HepG2 (cell line): ENCODE data around the gene TBC1D4. TPM values are rescaled to one million over a fixed set of nuclear protein-coding genes. Genes with fewer than 3 reads are reported as not detected.

Experiments
- ATAC-seq: fragments of 200-7000 bp; cut with Tn5 transposase; 3 replicates; pipeline ENCODE4 v1.9.1; 2020; ENCODE audit warnings: mild to moderate bottlenecking, moderate library complexity
- Bru-seq: library from RNA; stranded (reverse); fragments of 400-500 nt; gene quantifications from one replicate; lab custom pipeline; 2021; lab: Mats Ljungman, UMichigan
- BruChase-seq, 2 experiments: library from RNA; stranded (reverse); fragments of 400-500 nt; gene quantifications; one replicate each; lab custom pipeline; 2021; lab: Mats Ljungman, UMichigan
- BruUV-seq: library from RNA; stranded (reverse); fragments of 400-500 nt; replicated peaks from 2 replicates; lab custom pipeline; 2021; lab: Mats Ljungman, UMichigan
- CTCF ChIA-PET: fragments of 300-600 bp; formaldehyde crosslinking; extraction: SDS; loops from one replicate; lab custom pipeline; 2021; ENCODE audit warnings: low total read pairs, inconsistent platforms, low intra/inter-chr PET ratio; lab: Yijun Ruan, JAX
- POLR2A ChIA-PET: fragments of 350-600 bp; sonication (Branson Sonifier 250); formaldehyde crosslinking; loops from one replicate; lab custom pipeline; 2020; ENCODE audit warnings: antibody characterized with exemption, inconsistent platforms; lab: Yijun Ruan, JAX
- DNase-seq: peaks from one replicate; pipeline ENCODE4 v3.0.0-alpha.2; 2015; ENCODE audit warnings: low spot score
- FAIRE-seq: peaks from 3 replicates; lab custom pipeline; 2011; peaks lifted over from hg19 to GRCh38; lab: Jason Lieb, UNC
- H2AFZ ChIP-seq: one replicate; pipeline ENCODE4 v1.6.1; 2011; ENCODE audit warnings: low read length, inconsistent platforms
- H3K27ac ChIP-seq: fragments of 300-600 bp; 3 replicates; pipeline ENCODE4 v1.8.0; 2011; ENCODE audit warnings: mixed run types, mild to moderate bottlenecking, mixed read lengths, low read length, inconsistent platforms; ENCODE audit not compliant: insufficient read depth; ENCODE audit errors: extremely low read length
- H3K27me3 ChIP-seq, 2 experiments: fragments of 200-600 bp in 1 of 2; 2 replicates in 1 of 2; 3 replicates in 1 of 2; pipeline versions ENCODE4 v1.6.0 to v1.8.0; 2011; ENCODE audit warnings: low read length in 2 of 2, mild to moderate bottlenecking in 2 of 2, moderate library complexity in 2 of 2, inconsistent platforms in 1 of 2; ENCODE audit not compliant: insufficient read depth in 2 of 2, control insufficient read depth in 1 of 2
- H3K36me3 ChIP-seq, 2 experiments: fragments of 200-600 bp in 1 of 2; replicated peaks in 1 of 2; 2 replicates in 1 of 2; 3 replicates in 1 of 2; pipeline versions ENCODE4 v1.5.1 to v1.8.0; 2011; ENCODE audit warnings: low read length in 2 of 2, inconsistent platforms in 1 of 2; ENCODE audit not compliant: insufficient read depth in 2 of 2, control insufficient read depth in 1 of 2
- H3K4me1 ChIP-seq: 2 replicates; pipeline ENCODE4 v1.5.1; 2012; ENCODE audit warnings: low read length, inconsistent platforms; ENCODE audit not compliant: insufficient read depth
- H3K4me2 ChIP-seq: 2 replicates; pipeline ENCODE4 v1.6.0; 2011; ENCODE audit warnings: low read depth, low read length, inconsistent platforms
- H3K4me3 ChIP-seq, 3 experiments: fragments of 200-600 bp in 1 of 3; sonication (generic), shearing (Covaris generic) in 1 of 3; replicated peaks in 1 of 3; 2 replicates each; pipeline ENCODE4 v1.5.1; 2011 to 2016; ENCODE audit warnings: low read length in 3 of 3, inconsistent platforms in 2 of 3, low read depth in 2 of 3, mild to moderate bottlenecking in 2 of 3, control low read depth in 1 of 3, mixed read lengths in 1 of 3; ENCODE audit not compliant: insufficient read depth in 1 of 3
- H3K79me2 ChIP-seq: one replicate; pipeline ENCODE4 v1.6.1; 2011; ENCODE audit warnings: low read length, inconsistent platforms; ENCODE audit not compliant: insufficient read depth
- H3K9ac ChIP-seq: 2 replicates; pipeline ENCODE4 v1.6.0; 2011; ENCODE audit warnings: mild to moderate bottlenecking, low read depth, low read length, inconsistent platforms; ENCODE audit not compliant: insufficient read depth
- H3K9me3 ChIP-seq: 2 replicates; pipeline ENCODE4 v1.5.1; 2012; ENCODE audit warnings: mild to moderate bottlenecking, low read length
- H4K20me1 ChIP-seq: 2 replicates; pipeline ENCODE4 v1.6.0; 2011; ENCODE audit warnings: inconsistent platforms, mild to moderate bottlenecking, low read length, moderate library complexity; ENCODE audit not compliant: insufficient read depth
- ATM ChIP-seq: fragments of 450-650 bp; IDR thresholded peaks from 2 replicates; pipeline ENCODE4 v1.7.1; 2017; ENCODE audit warnings: mild to moderate bottlenecking, borderline replicate concordance
- DNMT1 ChIP-seq: sonication (generic); formaldehyde crosslinking; IDR thresholded peaks from 2 replicates; pipeline ENCODE4 v1.5.1; 2020; ENCODE audit warnings: mild to moderate bottlenecking, missing genetic modification reagents
- FOXO4 ChIP-seq: sonication (generic); formaldehyde crosslinking; conservative IDR thresholded peaks from 2 replicates; pipeline ENCODE4 v1.8.1; 2023; ENCODE audit warnings: missing genetic modification reagents
- HNRNPLL ChIP-seq: fragments of 200-400 bp; formaldehyde crosslinking; IDR thresholded peaks from 2 replicates; pipeline ENCODE4 v1.6.1; 2017; ENCODE audit warnings: mild to moderate bottlenecking, low read depth, low read length; ENCODE audit not compliant: poor library complexity, severe bottlenecking
- KAT7 ChIP-seq: IDR thresholded peaks from 2 replicates; pipeline ENCODE4 v1.6.1; 2018; ENCODE audit warnings: borderline replicate concordance, missing compliant biosample characterization
- KAT8 ChIP-seq: IDR thresholded peaks from 2 replicates; pipeline ENCODE4 v1.6.1; 2016; ENCODE audit warnings: missing genetic modification reagents, missing compliant biosample characterization
- KDM2A ChIP-seq: sonication (generic); formaldehyde crosslinking; IDR thresholded peaks from 2 replicates; pipeline ENCODE4 v1.4.0; 2020; ENCODE audit warnings: low read depth, missing genetic modification reagents, borderline replicate concordance
- KLF12 ChIP-seq: sonication (generic); formaldehyde crosslinking; IDR thresholded peaks from 2 replicates; pipeline ENCODE4 v1.4.0; 2020; ENCODE audit warnings: missing genetic modification reagents, borderline replicate concordance
- NFIB ChIP-seq: sonication (generic); formaldehyde crosslinking; IDR thresholded peaks from 2 replicates; pipeline ENCODE4 v1.9.0; 2021; ENCODE audit warnings: missing genetic modification reagents, mild to moderate bottlenecking, borderline replicate concordance
- NR2F6 ChIP-seq, 2 experiments: IDR thresholded peaks; 2 replicates each; pipeline ENCODE4 v1.6.1; 2016; ENCODE audit warnings: antibody characterized with exemption in 1 of 2, mild to moderate bottlenecking in 1 of 2
- PLSCR1 ChIP-seq: sonication (generic); formaldehyde crosslinking; IDR thresholded peaks from 2 replicates; pipeline ENCODE4 v1.5.0; 2020; ENCODE audit warnings: missing genetic modification reagents, mild to moderate bottlenecking, borderline replicate concordance
- ZBTB21 ChIP-seq: sonication (generic); formaldehyde crosslinking; IDR thresholded peaks from 2 replicates; pipeline ENCODE4 v1.4.0; 2020; ENCODE audit warnings: missing genetic modification reagents
- ZMYM3 ChIP-seq: sonication (generic); formaldehyde crosslinking; IDR thresholded peaks from 2 replicates; pipeline ENCODE4 v1.5.1; 2020; ENCODE audit warnings: mild to moderate bottlenecking, missing genetic modification reagents
- ZNF562 ChIP-seq: sonication (generic); formaldehyde crosslinking; IDR thresholded peaks from 2 replicates; pipeline ENCODE4 v1.8.0; 2022; ENCODE audit warnings: missing genetic modification reagents, borderline replicate concordance
- ZNF605 ChIP-seq: sonication (generic); formaldehyde crosslinking; IDR thresholded peaks from 2 replicates; pipeline ENCODE4 v1.8.0; 2022; ENCODE audit warnings: mild to moderate bottlenecking, missing genetic modification reagents
- WGBS: methylation state at CpG from one replicate; pipeline ENCODE4 v1.1.6; 2017; ENCODE audit warnings: low lambda C conversion rate; 5-methylcytosine and 5-hydroxymethylcytosine counted together
- in situ Hi-C: cut with HindIII; loops from 2 replicates; pipeline ENCODE4 v1.10.0; 2017; ENCODE audit warnings: low pct_unique_long_range_greater_than_20kb; ENCODE audit not compliant: extremely low pct_ligation_motif_present
- intact Hi-C: fragments of 100-400 bp; cut with micrococcal nuclease; formaldehyde crosslinking; loops from one replicate; pipeline ENCODE4 v1.10.0; 2022; ENCODE audit not compliant: unreplicated experiment
- long read RNA-seq, 2 experiments: library from RNA in 1 of 2; library from polyadenylated mRNA in 1 of 2; stranded (forward) in 1 of 2; unstranded in 1 of 2; transcript quantifications; one replicate each; pipeline ENCODE4 v2.0.0, GENCODE V29; 2019 to 2022
- polyA minus RNA-seq, 3 experiments: library from RNA; depleted of rRNA, polyadenylated mRNA; stranded (reverse); fragments of >200 nt; gene quantifications; 2 replicates each; pipeline ENCODE4 v1.2.3, GENCODE V29; 2011; ENCODE audit warnings: low replicate concordance in 1 of 3
- polyA plus RNA-seq, 8 experiments: library from polyadenylated mRNA; depleted of rRNA in 3 of 8; stranded (reverse) in 7 of 8; unstranded in 1 of 8; fragments of >200 nt; fragmentation: Illumina TruSeq in 4 of 8; extraction: Trizol in 4 of 8; gene quantifications; 2 replicates each; pipeline versions ENCODE4 v1.2.1 to v1.2.3, GENCODE V29; 2011 to 2016; ENCODE audit warnings: low read depth in 4 of 8, missing spikeins in 1 of 8, mixed read lengths in 1 of 8; ENCODE audit not compliant: insufficient read depth in 1 of 8
- total RNA-seq, 5 experiments: library from RNA; depleted of rRNA; stranded (reverse); fragments of >200 nt; fragmentation: Illumina TruSeq; extraction: Trizol; gene quantifications; 2 replicates each; pipeline ENCODE4 v1.2.3, GENCODE V29; 2016; ENCODE audit warnings: low read depth in 1 of 5

The TBC1D4 gene
- total RNA-seq (2016; rRNA removed; fragmentation: Illumina TruSeq; extraction: Trizol) (35.9 and 55.4 TPM in 2 replicates), polyA plus RNA-seq (2011; rRNA removed) (61.0 and 64.4 TPM in 2 replicates), polyA minus RNA-seq (2011; rRNA and poly(A)+ RNA removed; ENCODE audit: low replicate concordance) (53.3 and 125 TPM in 2 replicates), Bru-seq, nascent RNA (percentile 97 among the genes with signal in this experiment), BruChase-seq, experiment 1, labeled RNA remaining after a 6-hour chase (percentile 91 among the genes with signal in this experiment), BruChase-seq, experiment 2, labeled RNA remaining after a 2-hour chase (percentile 92 among the genes with signal in this experiment)
- total RNA-seq (2016; cell fraction: cytosol; rRNA removed; fragmentation: Illumina TruSeq; extraction: Trizol; ENCODE audit: low read depth): 9.8 and 11.6 TPM in 2 replicates
- 34.7 and 51.3 TPM in 2 replicates for total RNA-seq (2016; cell fraction: insoluble cytoplasmic fraction; rRNA removed; fragmentation: Illumina TruSeq; extraction: Trizol)
- total RNA-seq (2016; cell fraction: membrane; rRNA removed; fragmentation: Illumina TruSeq; extraction: Trizol): 15.2 and 16.2 TPM in 2 replicates
- total RNA-seq (2016; cell fraction: nucleus; rRNA removed; fragmentation: Illumina TruSeq; extraction: Trizol): 40.3 and 42.3 TPM in 2 replicates
- polyA plus RNA-seq (2011; cell fraction: cytosol; rRNA removed): 51.3 and 56.0 TPM in 2 replicates
- polyA plus RNA-seq (2011; cell fraction: nucleus; rRNA removed): 38.5 and 39.0 TPM in 2 replicates
- 34.3 and 36.4 TPM in 2 replicates for polyA plus RNA-seq (2012)
- polyA plus RNA-seq (2016; cell fraction: cytosol; fragmentation: Illumina TruSeq; extraction: Trizol; ENCODE audit: low read depth): 0.92 and 0.95 TPM in 2 replicates
- 40.9 and 42.4 TPM in 2 replicates for polyA plus RNA-seq (2016; cell fraction: insoluble cytoplasmic fraction; fragmentation: Illumina TruSeq; extraction: Trizol; ENCODE audit: low read depth)
- polyA plus RNA-seq (2016; cell fraction: membrane; fragmentation: Illumina TruSeq; extraction: Trizol; ENCODE audit: low read depth): 4.8 and 5.3 TPM in 2 replicates
- 33.6 TPM in 2 replicates for polyA plus RNA-seq (2016; cell fraction: nucleus; fragmentation: Illumina TruSeq; extraction: Trizol; ENCODE audit: insufficient read depth, low read depth)
- polyA minus RNA-seq (2011; cell fraction: cytosol; rRNA and poly(A)+ RNA removed): 88.0 and 94.2 TPM in 2 replicates
- polyA minus RNA-seq (2011; cell fraction: nucleus; rRNA and poly(A)+ RNA removed): 138 and 139 TPM in 2 replicates
- long read RNA-seq, experiment 1, partial matches to known transcripts: 19 of 24 reads
- long read RNA-seq, experiment 1, other reads (novel, unspliced or antisense): 5 of 24 reads
- long read RNA-seq, experiment 2, full-length matches to known transcripts: 3 of 84 reads
- long read RNA-seq, experiment 2, partial matches to known transcripts: 2 of 84 reads
- long read RNA-seq, experiment 2, other reads (novel, unspliced or antisense): 79 of 84 reads

- BruUV-seq: no TSS peak
- intact Hi-C loops (loop anchor here (1.0 to 5.0 kb wide), 5 partner anchors 23 to 110 kb away; partner anchors contain the start of gene UCHL3), in situ Hi-C loops (loop anchor here (5.0 kb wide), 1 partner anchor 110 kb away; no protein-coding TSS in a partner anchor)
- WGBS: 0% methylated on average over 43 of the region's 58 CpGs
- Histone ChIP-seq H3K4me1 (peaks cover 50% of the 10 kb centered on the region), H2AFZ (no peak within 1 kb of the TSS), H3K27ac (peak within 1 kb of the TSS; percentile 91), H3K79me2 (peaks cover 44% of the 10 kb centered on the region), H4K20me1 (peaks cover 18% of the 10 kb centered on the region), H3K27me3 (no peaks in the 10 kb centered on the region; a peak in 2 of 5 replicates), H3K9ac (peak within 1 kb of the TSS; percentile 84), H3K9me3 (no peaks in the 10 kb centered on the region), H3K36me3 (no peaks in the 10 kb centered on the region), H3K4me3 (peak within 1 kb of the TSS; percentile 92 to 94 (median 93)), H3K4me2 (peak within 1 kb of the TSS; percentile 99)
- DNase-seq (peak; percentile 87), ATAC-seq (peak; percentile 88), FAIRE-seq (no peak)
- ChIA-PET POLR2A (interaction anchor here (0.6 to 5.1 kb wide), 18 partner anchors 13 to 152 kb away, joined by 3 to 52 read pairs (median 4); partner anchors contain the start of gene UCHL3), CTCF (interaction anchor here (1.0 to 2.0 kb wide), 3 partner anchors 67 to 110 kb away, joined by 4 to 22 read pairs (median 4); partner anchors contain the start of gene UCHL3)
- TF ChIP-seq KDM2A: peak; percentile 86
- TF ChIP-seq KLF12 (CRISPR knock-in tag): no peak
- TF ChIP-seq NFIB (CRISPR knock-in tag): no peak
- no peak for TF ChIP-seq ATM
- TF ChIP-seq KAT8 (CRISPR knock-in tag): peak; percentile 79; the same call in 1 of the 2 replicates
- TF ChIP-seq NR2F6 (IDR thresholded peaks at IDR 0.05): peak; percentile 43; the same call in 1 of the 2 replicates
- TF ChIP-seq NR2F6 (CRISPR knock-in tag; IDR thresholded peaks at IDR 0.05): peak; percentile 48; the same call in 1 of the 2 replicates
- no peak for TF ChIP-seq PLSCR1 (CRISPR knock-in tag)
- no peak for TF ChIP-seq FOXO4 (CRISPR knock-in tag)
- TF ChIP-seq ZMYM3 (CRISPR knock-in tag): peak; percentile 59; the same call in 1 of the 2 replicates
- no peak for TF ChIP-seq ZBTB21 (CRISPR knock-in tag)
- peak; percentile 63; the same call in 1 of the 2 replicates for TF ChIP-seq KAT7 (CRISPR knock-in tag)
- TF ChIP-seq ZNF562 (CRISPR knock-in tag): no peak
- TF ChIP-seq HNRNPLL: peak; percentile 62
- no peak for TF ChIP-seq DNMT1 (CRISPR knock-in tag)
- peak; percentile 78 for TF ChIP-seq ZNF605
Observed at GRCh38 chr13:75482070-75482819, at the start of gene TBC1D4. Gene TBC1D4, minus strand, starts transcription at chr13:75482169. Its CDS starts 402 bp downstream, at chr13:75481767.
